Gastrocnemius medialis (tissue), 4 donors: ENCODE measurements around the gene ACOXL. TPM values are rescaled to one million over a fixed set of nuclear protein-coding genes. Genes with fewer than 3 reads are reported as not detected.

ENCODE experiments used
- ATAC-seq, 2 donors: fragments of 150-250 bp; one replicate each; pipeline ENCODE4 v1.9.1; 2016
- DNase-seq, 2 donors: peaks; one replicate each; pipeline ENCODE4 v3.0.0-alpha.2; 2019
- H3K27ac ChIP-seq, 4 donors: fragments of 200-600 bp; sonication (generic); 1 replicate in 1 of 4; 2 replicates in 3 of 4; pipeline ENCODE4 v1.5.1; 2016 to 2018; ENCODE audit warnings: mild to moderate bottlenecking in 2 of 4, moderate library complexity in 1 of 4
- H3K27me3 ChIP-seq, 3 donors: fragments of 200-600 bp; sonication (generic) in 2 of 3; 1 replicate in 1 of 3; 2 replicates in 2 of 3; pipeline versions ENCODE4 v1.5.1 to v1.6.0; 2016 to 2019; ENCODE audit warnings: mild to moderate bottlenecking in 1 of 3, moderate library complexity in 1 of 3
- H3K36me3 ChIP-seq, 2 donors: fragments of 200-600 bp; sonication (generic) in 1 of 2; one replicate each; pipeline ENCODE4 v1.5.1; 2017 to 2018
- H3K4me1 ChIP-seq, 2 donors: fragments of 200-600 bp; sonication (generic) in 1 of 2; one replicate each; pipeline ENCODE4 v1.5.1; 2016 to 2017; ENCODE audit warnings: mild to moderate bottlenecking in 2 of 2
- H3K4me3 ChIP-seq, 4 donors: fragments of 200-600 bp; sonication (generic) in 3 of 4; 1 replicate in 1 of 4; 2 replicates in 3 of 4; pipeline ENCODE4 v1.5.1; 2016 to 2019; ENCODE audit warnings: mild to moderate bottlenecking in 2 of 4
- H3K9me3 ChIP-seq, 3 donors: fragments of 200-600 bp; sonication (generic) in 2 of 3; 1 replicate in 1 of 3; 2 replicates in 2 of 3; pipeline ENCODE4 v1.5.1; 2016 to 2019
- POLR2A ChIP-seq, 2 donors: fragments of 450-650 bp; IDR thresholded peaks; one replicate each; pipeline ENCODE4 v1.6.1; 2017; ENCODE audit warnings: antibody characterized with exemption in 2 of 2, mild to moderate bottlenecking in 2 of 2, moderate library complexity in 2 of 2
- in situ Hi-C, 4 donors: fragments of 200-750 bp; cut with MboI; loops; one replicate each; pipeline versions ENCODE4 v1.15.0 to v1.8.0; 2017; ENCODE audit warnings: low sequenced_read_pairs in 4 of 4
- intact Hi-C: fragments of 100-400 bp; cut with DNase I; formaldehyde crosslinking; loops from one replicate; pipeline ENCODE4 v1.15.1; 2023; ENCODE audit warnings: low total_unique reads
- total RNA-seq, 4 donors: library from RNA; depleted of rRNA; stranded (reverse); fragments of >200 nt; gene quantifications; one replicate each; pipeline versions ENCODE4 v1.1.0 to v1.2.3, GENCODE V29; 2016
- TF ChIP-seq, protein P1 (sequence below), 5 experiments: fragments of 450-650 bp in 3 of 5; fragments of 200-600 bp in 2 of 5; sonication (generic) in 2 of 5; IDR thresholded peaks in 4 of 5; conservative IDR thresholded peaks in 1 of 5; 1 replicate in 4 of 5; 2 replicates in 1 of 5; pipeline ENCODE4 v1.5.1; 2016 to 2019; ENCODE audit warnings: antibody characterized with exemption in 5 of 5, mild to moderate bottlenecking in 3 of 5, moderate library complexity in 3 of 5

ACOXL gene
- total RNA-seq, 4 donors from 2014 or later, result not detected

DNA sequence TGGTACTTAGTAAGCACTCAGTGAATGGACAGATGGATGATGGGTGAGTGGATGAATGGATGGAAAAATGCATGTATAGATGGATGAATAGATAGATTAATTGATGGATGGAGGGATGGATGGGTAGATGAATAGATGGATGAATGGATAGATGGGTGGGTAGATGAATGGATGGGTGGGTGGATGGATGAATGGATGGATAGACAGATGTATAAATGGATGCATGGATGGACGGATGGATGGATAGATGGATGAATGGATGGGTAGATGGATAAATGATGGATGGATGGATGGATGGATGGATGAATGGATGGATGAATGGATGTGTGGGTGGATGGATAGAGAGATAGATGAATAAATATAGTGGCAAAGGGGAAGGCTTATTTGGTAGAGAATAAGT is 83.6 kb downstream of the ACOXL start:
- Histone ChIP-seq H3K36me3 (no peaks in the 10 kb centered on the region), H3K4me1 (peaks cover 47 to 64% of the 10 kb centered on the region in 2 donors), H3K4me3 (no peak overlapping the region), H3K27me3 (no peaks in the 10 kb centered on the region), H3K9me3 (no peaks in the 10 kb centered on the region), H3K27ac (peak overlapping the region; percentile 81 to 97 (median 92))
- in situ Hi-C loops, result loop anchor here in 2 of 4 donors (10.0 to 25.0 kb wide), 2 partner anchors 319 to 896 kb away; no protein-coding TSS in a partner anchor
- intact Hi-C loops, result loop anchor here (2.0 to 5.0 kb wide), 3 partner anchors 45 to 306 kb away; partner anchors contain the start of gene BCL2L11
- TF ChIP-seq, protein P1, sequence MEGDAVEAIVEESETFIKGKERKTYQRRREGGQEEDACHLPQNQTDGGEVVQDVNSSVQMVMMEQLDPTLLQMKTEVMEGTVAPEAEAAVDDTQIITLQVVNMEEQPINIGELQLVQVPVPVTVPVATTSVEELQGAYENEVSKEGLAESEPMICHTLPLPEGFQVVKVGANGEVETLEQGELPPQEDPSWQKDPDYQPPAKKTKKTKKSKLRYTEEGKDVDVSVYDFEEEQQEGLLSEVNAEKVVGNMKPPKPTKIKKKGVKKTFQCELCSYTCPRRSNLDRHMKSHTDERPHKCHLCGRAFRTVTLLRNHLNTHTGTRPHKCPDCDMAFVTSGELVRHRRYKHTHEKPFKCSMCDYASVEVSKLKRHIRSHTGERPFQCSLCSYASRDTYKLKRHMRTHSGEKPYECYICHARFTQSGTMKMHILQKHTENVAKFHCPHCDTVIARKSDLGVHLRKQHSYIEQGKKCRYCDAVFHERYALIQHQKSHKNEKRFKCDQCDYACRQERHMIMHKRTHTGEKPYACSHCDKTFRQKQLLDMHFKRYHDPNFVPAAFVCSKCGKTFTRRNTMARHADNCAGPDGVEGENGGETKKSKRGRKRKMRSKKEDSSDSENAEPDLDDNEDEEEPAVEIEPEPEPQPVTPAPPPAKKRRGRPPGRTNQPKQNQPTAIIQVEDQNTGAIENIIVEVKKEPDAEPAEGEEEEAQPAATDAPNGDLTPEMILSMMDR (IDR thresholded peaks at IDR 0.05 in 4 of 5, conservative IDR thresholded peaks at IDR 0.05 in 1 of 5), result no peak
- TF ChIP-seq POLR2A (IDR thresholded peaks at IDR 0.05), result no peak
- ATAC-seq (no peak), DNase-seq (no peak)

GRCh38 chr2:110816404-110817365 is 84.3 kb downstream of the ACOXL start:
- Histone ChIP-seq H3K27ac (peak overlapping the region; percentile 87 to 97 (median 92)), H3K27me3 (no peaks in the 10 kb centered on the region), H3K36me3 (no peaks in the 10 kb centered on the region), H3K4me1 (peaks cover 47 to 64% of the 10 kb centered on the region in 2 donors), H3K4me3 (no peak overlapping the region), H3K9me3 (no peaks in the 10 kb centered on the region)
- ATAC-seq, result peak; percentile 93
- TF ChIP-seq, protein P1 (IDR thresholded peaks at IDR 0.05 in 4 of 5, conservative IDR thresholded peaks at IDR 0.05 in 1 of 5), result peak in 1 of 5 experiments; percentile 32
- TF ChIP-seq POLR2A (IDR thresholded peaks at IDR 0.05), result peak; percentile 27 to 46
- intact Hi-C loops (loop anchor here (2.0 to 5.0 kb wide), 3 partner anchors 46 to 306 kb away; partner anchors contain the start of gene BCL2L11), in situ Hi-C loops (loop anchor here in 2 of 4 donors (10.0 to 25.0 kb wide), 2 partner anchors 318 to 896 kb away; no protein-coding TSS in a partner anchor)
- peak; percentile 88 to 92 for DNase-seq

DNA sequence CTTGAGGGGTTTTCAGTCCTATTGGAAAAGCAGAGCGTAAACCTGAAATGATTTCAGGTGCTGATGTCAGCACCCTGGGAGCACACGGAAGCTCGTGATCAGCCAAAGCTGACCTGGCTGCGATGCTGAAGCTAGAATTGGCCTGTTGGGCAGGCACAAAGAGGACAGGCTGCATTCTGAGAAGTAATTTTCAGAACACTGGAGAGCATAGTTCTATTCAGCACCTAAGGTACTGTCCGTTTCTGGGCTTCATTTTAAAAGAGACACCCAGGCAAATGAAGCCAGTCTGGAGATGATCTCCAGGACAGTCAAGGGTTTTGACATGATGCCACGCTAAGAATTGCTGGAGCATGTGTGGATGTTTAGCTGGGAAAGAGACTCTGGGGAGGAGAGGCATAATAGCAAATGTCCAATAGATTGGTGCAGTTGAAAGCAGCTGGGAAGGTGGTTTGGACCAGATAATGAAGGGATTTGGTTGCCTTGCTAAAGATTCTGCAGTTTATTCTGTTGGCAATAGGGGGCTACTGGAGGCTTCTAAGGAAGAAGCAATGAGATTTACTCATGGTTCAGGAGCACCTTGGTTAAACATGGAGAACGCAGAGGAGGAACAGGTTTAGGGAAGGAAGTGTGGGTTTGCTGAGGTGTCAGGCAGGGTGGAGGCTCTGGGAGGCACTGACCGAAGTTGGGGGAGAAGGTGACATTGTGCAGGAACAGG is 86.6 kb downstream of the ACOXL start:
- Histone ChIP-seq H3K4me3 (no peak overlapping the region), H3K4me1 (peaks cover 38 to 45% of the 10 kb centered on the region in 2 donors), H3K9me3 (no peaks in the 10 kb centered on the region), H3K27ac (peak overlapping the region in 2 of 4 donors; percentile 55 to 97), H3K27me3 (no peaks in the 10 kb centered on the region), H3K36me3 (no peaks in the 10 kb centered on the region)
- DNase-seq (no peak), ATAC-seq (no peak)
- intact Hi-C loops (loop anchor here (5.0 kb wide), 2 partner anchors 128 to 303 kb away; partner anchors contain the start of gene BCL2L11), in situ Hi-C loops (loop anchor here in 2 of 4 donors (10.0 to 25.0 kb wide), 2 partner anchors 316 to 893 kb away; no protein-coding TSS in a partner anchor)
- TF ChIP-seq, protein P1 (IDR thresholded peaks at IDR 0.05 in 4 of 5, conservative IDR thresholded peaks at IDR 0.05 in 1 of 5), result no peak
- no peak for TF ChIP-seq POLR2A (IDR thresholded peaks at IDR 0.05)

- Histone ChIP-seq H3K27ac (peak overlapping the region in 1 of 4 donors; percentile 97), H3K27me3 (no peaks in the 10 kb centered on the region), H3K9me3 (no peaks in the 10 kb centered on the region), H3K36me3 (no peaks in the 10 kb centered on the region), H3K4me1 (peaks cover 31 to 37% of the 10 kb centered on the region in 2 donors), H3K4me3 (no peak overlapping the region)
- DNase-seq (no peak), ATAC-seq (no peak)
- TF ChIP-seq, protein P1 (IDR thresholded peaks at IDR 0.05 in 4 of 5, conservative IDR thresholded peaks at IDR 0.05 in 1 of 5), result no peak
- no peak for TF ChIP-seq POLR2A (IDR thresholded peaks at IDR 0.05)
- in situ Hi-C loops, result loop anchor here in 2 of 4 donors (10.0 to 25.0 kb wide), 2 partner anchors 315 to 893 kb away; no protein-coding TSS in a partner anchor
- intact Hi-C loops, result loop anchor here (5.0 kb wide), 2 partner anchors 128 to 303 kb away; partner anchors contain the start of gene BCL2L11
Measured at GRCh38 chr2:110819711-110820110, 87.3 kb downstream of the ACOXL start.
